ENCODE results near the gene C1orf115.

C1orf115 gene

GRCh38 chr1:220741825-220742224, 51.7 kb downstream of the C1orf115 start:
- Histone ChIP-seq H3K4me3 (ENCODE audit: low read length, poor library complexity, severe bottlenecking) (no peak overlapping the region), H3K9me3 (ENCODE audit: insufficient read depth, low read depth, low read length) (no peaks in the 10 kb centered on the region), H3K9ac (ENCODE audit: low read depth, low read length, poor library complexity, severe bottlenecking) (no peak overlapping the region), H3F3A (ENCODE audit: low read depth) (no peaks in the 10 kb centered on the region), H3K36me3 (ENCODE audit: insufficient read depth, low read length) (no peaks in the 10 kb centered on the region), H4K20me1 (ENCODE audit: insufficient read depth, low read length, poor library complexity, severe bottlenecking) (no peaks in the 10 kb centered on the region), H3K9me2 (replicated peaks; ENCODE audit: low read depth, low read length) (no peaks in the 10 kb centered on the region), H3K27me3 (ENCODE audit: insufficient read depth, low read length, poor library complexity, severe bottlenecking) (no peaks in the 10 kb centered on the region), H3K4me2 (ENCODE audit: low read depth, low read length, poor library complexity, severe bottlenecking) (no peak overlapping the region), H2AFZ (ENCODE audit: low read length) (no peak overlapping the region), H3K79me2 (ENCODE audit: insufficient read depth, low read length) (no peaks in the 10 kb centered on the region), H3K4me1 (ENCODE audit: insufficient read depth, low read length, poor library complexity, severe bottlenecking) (no peaks in the 10 kb centered on the region)
- TF ChIP-seq, protein P1, sequence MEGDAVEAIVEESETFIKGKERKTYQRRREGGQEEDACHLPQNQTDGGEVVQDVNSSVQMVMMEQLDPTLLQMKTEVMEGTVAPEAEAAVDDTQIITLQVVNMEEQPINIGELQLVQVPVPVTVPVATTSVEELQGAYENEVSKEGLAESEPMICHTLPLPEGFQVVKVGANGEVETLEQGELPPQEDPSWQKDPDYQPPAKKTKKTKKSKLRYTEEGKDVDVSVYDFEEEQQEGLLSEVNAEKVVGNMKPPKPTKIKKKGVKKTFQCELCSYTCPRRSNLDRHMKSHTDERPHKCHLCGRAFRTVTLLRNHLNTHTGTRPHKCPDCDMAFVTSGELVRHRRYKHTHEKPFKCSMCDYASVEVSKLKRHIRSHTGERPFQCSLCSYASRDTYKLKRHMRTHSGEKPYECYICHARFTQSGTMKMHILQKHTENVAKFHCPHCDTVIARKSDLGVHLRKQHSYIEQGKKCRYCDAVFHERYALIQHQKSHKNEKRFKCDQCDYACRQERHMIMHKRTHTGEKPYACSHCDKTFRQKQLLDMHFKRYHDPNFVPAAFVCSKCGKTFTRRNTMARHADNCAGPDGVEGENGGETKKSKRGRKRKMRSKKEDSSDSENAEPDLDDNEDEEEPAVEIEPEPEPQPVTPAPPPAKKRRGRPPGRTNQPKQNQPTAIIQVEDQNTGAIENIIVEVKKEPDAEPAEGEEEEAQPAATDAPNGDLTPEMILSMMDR (conservative IDR thresholded peaks at IDR 0.05; ENCODE audit: low read length), result no peak
- TF ChIP-seq EZH2phosphoT487 (IDR thresholded peaks at IDR 0.05; ENCODE audit: borderline replicate concordance), result no peak

- no peaks in the 10 kb centered on the region for H4K20me1 ChIP-seq (ENCODE audit: insufficient read depth, low read length, poor library complexity, severe bottlenecking)
- no peaks in the 10 kb centered on the region for H3K9me3 ChIP-seq (ENCODE audit: insufficient read depth, low read depth, low read length)
- H3K9me2 ChIP-seq (replicated peaks; ENCODE audit: low read depth, low read length), result no peaks in the 10 kb centered on the region
- no peaks in the 10 kb centered on the region for H3K79me2 ChIP-seq (ENCODE audit: insufficient read depth, low read length)
- no peak overlapping the region for H2AFZ ChIP-seq (ENCODE audit: low read length)
- no peaks in the 10 kb centered on the region for H3F3A ChIP-seq (ENCODE audit: low read depth)
- H3K36me3 ChIP-seq (ENCODE audit: insufficient read depth, low read length), result no peaks in the 10 kb centered on the region
- H3K4me2 ChIP-seq (ENCODE audit: low read depth, low read length, poor library complexity, severe bottlenecking), result no peak overlapping the region
- H3K9ac ChIP-seq (ENCODE audit: low read depth, low read length, poor library complexity, severe bottlenecking), result no peak overlapping the region
- no peaks in the 10 kb centered on the region for H3K4me1 ChIP-seq (ENCODE audit: insufficient read depth, low read length, poor library complexity, severe bottlenecking)
- no peaks in the 10 kb centered on the region for H3K27me3 ChIP-seq (ENCODE audit: insufficient read depth, low read length, poor library complexity, severe bottlenecking)
- H3K4me3 ChIP-seq (ENCODE audit: low read length, poor library complexity, severe bottlenecking), result no peak overlapping the region
- TF ChIP-seq, protein P1 (conservative IDR thresholded peaks at IDR 0.05; ENCODE audit: low read length), result no peak
- no peak for TF ChIP-seq EZH2phosphoT487 (IDR thresholded peaks at IDR 0.05; ENCODE audit: borderline replicate concordance)
These were observed 52.4 kb downstream of the C1orf115 start for GRCh38 chr1:220742520-220742919.

DNA sequence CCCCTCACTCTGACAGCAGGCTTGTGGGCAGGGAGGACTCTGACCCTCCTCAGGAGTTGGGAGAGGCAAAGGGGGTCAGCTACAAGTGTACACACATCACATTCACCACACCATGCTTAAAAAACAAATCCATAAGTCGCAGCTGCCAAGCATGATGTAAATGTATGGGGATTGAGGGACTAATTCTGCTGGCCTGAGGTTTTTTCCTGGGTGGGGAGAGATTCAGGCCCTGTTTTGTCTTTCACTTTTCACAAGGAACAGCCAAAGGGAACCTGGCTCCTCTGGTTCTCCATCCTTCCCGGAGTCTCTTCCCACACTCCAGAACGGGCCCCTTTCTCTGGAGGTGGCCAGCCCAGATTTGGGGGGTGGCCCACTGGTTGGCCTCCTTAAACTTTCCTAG, 56.7 kb downstream of the C1orf115 start:
- no peak for TF ChIP-seq EZH2phosphoT487 (IDR thresholded peaks at IDR 0.05; ENCODE audit: borderline replicate concordance)
- TF ChIP-seq, protein P1 (conservative IDR thresholded peaks at IDR 0.05; ENCODE audit: low read length), result no peak
- Histone ChIP-seq H3K9me3 (ENCODE audit: insufficient read depth, low read depth, low read length) (no peaks in the 10 kb centered on the region), H3F3A (ENCODE audit: low read depth) (no peaks in the 10 kb centered on the region), H2AFZ (ENCODE audit: low read length) (no peak overlapping the region), H3K4me3 (ENCODE audit: low read length, poor library complexity, severe bottlenecking) (no peak overlapping the region), H3K9ac (ENCODE audit: low read depth, low read length, poor library complexity, severe bottlenecking) (no peak overlapping the region), H3K27me3 (ENCODE audit: insufficient read depth, low read length, poor library complexity, severe bottlenecking) (no peaks in the 10 kb centered on the region), H3K4me1 (ENCODE audit: insufficient read depth, low read length, poor library complexity, severe bottlenecking) (no peaks in the 10 kb centered on the region), H3K9me2 (replicated peaks; ENCODE audit: low read depth, low read length) (no peaks in the 10 kb centered on the region), H4K20me1 (ENCODE audit: insufficient read depth, low read length, poor library complexity, severe bottlenecking) (no peaks in the 10 kb centered on the region), H3K36me3 (ENCODE audit: insufficient read depth, low read length) (no peaks in the 10 kb centered on the region), H3K4me2 (ENCODE audit: low read depth, low read length, poor library complexity, severe bottlenecking) (no peak overlapping the region), H3K79me2 (ENCODE audit: insufficient read depth, low read length) (no peaks in the 10 kb centered on the region)
